Astrocyte of the hippocampus (primary cell): Measurements from ENCODE around the gene CEMIP2.
"Not testable (repeated sequence)": the region's sequence is repeated elsewhere in the genome, so short reads cannot be mapped to it uniquely, and the experiment has no call there.

Source experiments
- DNase-seq: peaks from one replicate; pipeline ENCODE4 v3.0.0; 2011; ENCODE audit warnings: low read depth, low spot score

CEMIP2 gene

GRCh38 chr9:71716138-71716909 is 52.0 kb downstream of the CEMIP2 start:
- DNase-seq, result no peak

- DNase-seq, result no peak
Observed at GRCh38 chr9:71710856-71711255, 57.5 kb downstream of the CEMIP2 start.

GRCh38 chr9:71710201-71710600 is 58.1 kb downstream of the CEMIP2 start:
- DNase-seq, result no peak

- no peak for DNase-seq
Observed at GRCh38 chr9:71709384-71709783, 58.9 kb downstream of the CEMIP2 start.

- no peak for DNase-seq
Observed at GRCh38 chr9:71706176-71706575, 62.1 kb downstream of the CEMIP2 start.

- no peak for DNase-seq
Observed at GRCh38 chr9:71704796-71705195, 63.5 kb downstream of the CEMIP2 start.

- DNase-seq, result no peak
Observed at GRCh38 chr9:71703172-71703872, 65.0 kb downstream of the CEMIP2 start.

GRCh38 chr9:71697882-71698281 is 70.4 kb downstream of the CEMIP2 start:
- no peak for DNase-seq

GRCh38 chr9:71694332-71694731 is 74.0 kb downstream of the CEMIP2 start:
- DNase-seq, result no peak

GRCh38 chr9:71693607-71694006 is 74.7 kb downstream of the CEMIP2 start:
- DNase-seq, result no peak

- no peak for DNase-seq
Observed at GRCh38 chr9:71692337-71692736, 76.0 kb downstream of the CEMIP2 start.

- not testable (repeated sequence) for DNase-seq
Observed at GRCh38 chr9:71691576-71691975, 76.7 kb downstream of the CEMIP2 start.

- DNase-seq, result no peak
Observed at GRCh38 chr9:71690689-71691435, 77.5 kb downstream of the CEMIP2 start.

GRCh38 chr9:71690063-71690688 is 78.1 kb downstream of the CEMIP2 start:
- no peak for DNase-seq

- no peak for DNase-seq
Observed at GRCh38 chr9:71687676-71688075, 80.6 kb downstream of the CEMIP2 start.

GRCh38 chr9:71685988-71686387 is 82.3 kb downstream of the CEMIP2 start:
- no peak for DNase-seq

- DNase-seq, result no peak
Observed at GRCh38 chr9:71685394-71685793, 82.9 kb downstream of the CEMIP2 start.

- DNase-seq, result no peak
Observed at GRCh38 chr9:71684566-71684965, 83.7 kb downstream of the CEMIP2 start.

GRCh38 chr9:71683598-71684235 is 84.6 kb downstream of the CEMIP2 start:
- DNase-seq, result peak; percentile 89

- peak; percentile 71 for DNase-seq
Observed at GRCh38 chr9:71681708-71682272, 86.5 kb downstream of the CEMIP2 start.

- DNase-seq, result peak; percentile 28
Observed at GRCh38 chr9:71681104-71681707, 87.1 kb downstream of the CEMIP2 start.
